H1 (cell line): ENCODE measurements around the gene PDE6B. TPM values are rescaled to one million over a fixed set of nuclear protein-coding genes. Genes with fewer than 3 reads are reported as not detected.

ENCODE experiments used
- CTCF ChIA-PET: fragments of 300-600 bp; sonication (Branson Sonifier 250); formaldehyde crosslinking; loops from one replicate; lab custom pipeline; 2021; ENCODE audit not compliant: partially characterized antibody; lab: Charles Lee
- POLR2A ChIA-PET: fragments of 300-600 bp; sonication (Branson Sonifier 250); formaldehyde crosslinking; loops from one replicate; lab custom pipeline; 2021; ENCODE audit warnings: inconsistent platforms; ENCODE audit not compliant: partially characterized antibody; lab: Charles Lee
- DNase-seq, 2 experiments: peaks; one replicate each; pipeline versions ENCODE4 v3.0.0 to v3.0.0-alpha.2; 2010 to 2022; ENCODE audit warnings: low spot score in 2 of 2, low read depth in 1 of 2, mixed read lengths in 1 of 2
- FAIRE-seq: peaks from 2 replicates; lab custom pipeline; 2011; peaks lifted over from hg19 to GRCh38; lab: Jason Lieb, UNC
- H2AFZ ChIP-seq: 2 replicates; pipeline ENCODE4 v1.8.1; 2012; ENCODE audit warnings: low read length, inconsistent platforms
- H2AK5ac ChIP-seq: 2 replicates; pipeline ENCODE4 v1.6.1; 2013; ENCODE audit warnings: low read depth, low read length
- H2BK120ac ChIP-seq: replicated peaks from 2 replicates; pipeline ENCODE3; 2013; ENCODE audit warnings: low read depth, low read length, inconsistent platforms
- H2BK12ac ChIP-seq: 2 replicates; pipeline ENCODE4 v1.6.1; 2013; ENCODE audit warnings: low read depth, low read length
- H2BK15ac ChIP-seq: 2 replicates; pipeline ENCODE4 v1.6.1; 2013; ENCODE audit warnings: low read length
- H2BK20ac ChIP-seq: 2 replicates; pipeline ENCODE4 v1.6.1; 2013; ENCODE audit warnings: low read length
- H2BK5ac ChIP-seq: 2 replicates; pipeline ENCODE4 v1.6.1; 2013; ENCODE audit warnings: low read depth, low read length
- H3K14ac ChIP-seq: 2 replicates; pipeline ENCODE4 v1.6.1; 2013; ENCODE audit warnings: inconsistent platforms; ENCODE audit not compliant: insufficient read length
- H3K18ac ChIP-seq: 2 replicates; pipeline ENCODE4 v1.6.1; 2013; ENCODE audit warnings: low read length; ENCODE audit errors: extremely low read depth
- H3K23ac ChIP-seq: 2 replicates; pipeline ENCODE4 v1.6.1; 2013; ENCODE audit warnings: inconsistent platforms; ENCODE audit not compliant: insufficient read length
- H3K23me2 ChIP-seq: 2 replicates; pipeline ENCODE4 v1.6.1; 2013; ENCODE audit warnings: low read depth, low read length
- H3K27ac ChIP-seq: 2 replicates; pipeline ENCODE4 v1.6.1; 2011; ENCODE audit warnings: low read depth, low read length, inconsistent platforms
- H3K27me3 ChIP-seq, 4 experiments: replicated peaks in 1 of 4; 1 replicate in 1 of 4; 2 replicates in 3 of 4; pipeline versions ENCODE4 v1.6.1 to v1.8.1; 2011 to 2013; ENCODE audit warnings: low read length in 3 of 4, mild to moderate bottlenecking in 3 of 4, inconsistent platforms in 2 of 4, mixed read lengths in 2 of 4, moderate library complexity in 1 of 4; ENCODE audit not compliant: control insufficient read depth in 3 of 4, insufficient read depth in 3 of 4; ENCODE audit errors: extremely low read depth in 1 of 4
- H3K36me3 ChIP-seq, 4 experiments: 2 replicates each; pipeline versions ENCODE4 v1.6.1 to v1.8.1; 2011 to 2013; ENCODE audit warnings: mild to moderate bottlenecking in 4 of 4, low read length in 3 of 4, moderate library complexity in 2 of 4, control low read depth in 1 of 4, inconsistent platforms in 1 of 4; ENCODE audit not compliant: insufficient read depth in 4 of 4, control insufficient read depth in 2 of 4
- H3K4ac ChIP-seq: replicated peaks from 2 replicates; pipeline ENCODE3; 2013; ENCODE audit warnings: low read length, low read depth, mixed read lengths, inconsistent platforms; ENCODE audit not compliant: insufficient read length
- H3K4me1 ChIP-seq, 4 experiments: replicated peaks in 1 of 4; 1 replicate in 1 of 4; 2 replicates in 3 of 4; pipeline versions ENCODE4 v1.6.1 to v1.8.1; 2011 to 2013; ENCODE audit warnings: low read length in 3 of 4, inconsistent platforms in 2 of 4, mixed read lengths in 1 of 4; ENCODE audit not compliant: insufficient read depth in 4 of 4, control insufficient read depth in 3 of 4
- H3K4me2 ChIP-seq, 2 experiments: 2 replicates each; pipeline versions ENCODE4 v1.6.1 to v1.8.1; 2011 to 2013; ENCODE audit warnings: low read depth in 2 of 2, low read length in 2 of 2, control low read depth in 1 of 2, inconsistent platforms in 1 of 2, mild to moderate bottlenecking in 1 of 2; ENCODE audit not compliant: insufficient read depth in 1 of 2
- H3K4me3 ChIP-seq, 4 experiments: fragments of 200-600, 300-600 bp in 1 of 4; sonication (generic), shearing (Covaris generic), sonication (Bioruptor Twin) in 1 of 4; 2 replicates each; pipeline versions ENCODE4 v1.5.1 to v1.8.1; 2011 to 2016; ENCODE audit warnings: low read length in 4 of 4, low read depth in 3 of 4, control low read depth in 2 of 4, inconsistent platforms in 2 of 4, mild to moderate bottlenecking in 2 of 4, mixed read lengths in 1 of 4, moderate library complexity in 1 of 4; ENCODE audit not compliant: insufficient read depth in 2 of 4; ENCODE audit errors: extremely low read depth in 1 of 4
- H3K56ac ChIP-seq: replicated peaks from 2 replicates; pipeline ENCODE3; 2013; ENCODE audit warnings: low read depth, mild to moderate bottlenecking, mixed read lengths, low read length, inconsistent platforms; ENCODE audit not compliant: insufficient read length
- H3K79me1 ChIP-seq: 2 replicates; pipeline ENCODE4 v1.6.1; 2013; ENCODE audit warnings: low read depth, low read length, control low read depth
- H3K79me2 ChIP-seq, 2 experiments: 2 replicates each; pipeline versions ENCODE4 v1.6.1 to v1.8.1; 2012 to 2013; ENCODE audit warnings: low read length in 2 of 2, mild to moderate bottlenecking in 2 of 2, inconsistent platforms in 1 of 2; ENCODE audit not compliant: insufficient read depth in 2 of 2, control insufficient read depth in 1 of 2
- H3K9ac ChIP-seq, 4 experiments: replicated peaks in 1 of 4; 1 replicate in 1 of 4; 2 replicates in 3 of 4; pipeline versions ENCODE4 v1.6.1 to v1.8.1; 2011 to 2013; ENCODE audit warnings: low read depth in 3 of 4, low read length in 3 of 4, control low read depth in 2 of 4, mild to moderate bottlenecking in 2 of 4, moderate library complexity in 2 of 4, inconsistent platforms in 1 of 4; ENCODE audit errors: extremely low read depth in 1 of 4
- H3K9me3 ChIP-seq, 2 experiments: 2 replicates each; pipeline versions ENCODE4 v1.6.1 to v1.8.1; 2012 to 2013; ENCODE audit warnings: mild to moderate bottlenecking in 2 of 2, moderate library complexity in 2 of 2, control low read depth in 1 of 2, inconsistent platforms in 1 of 2, low read depth in 1 of 2, low read length in 1 of 2, mixed read lengths in 1 of 2; ENCODE audit not compliant: insufficient read depth in 2 of 2
- H4K20me1 ChIP-seq, 2 experiments: replicated peaks in 1 of 2; 2 replicates each; pipeline versions ENCODE3 to v1.8.1; 2011 to 2013; ENCODE audit warnings: inconsistent platforms in 2 of 2, low read length in 2 of 2, mild to moderate bottlenecking in 1 of 2; ENCODE audit not compliant: insufficient read depth in 2 of 2, control insufficient read depth in 1 of 2
- H4K5ac ChIP-seq: 2 replicates; pipeline ENCODE4 v1.6.1; 2013; ENCODE audit warnings: low read length, low read depth, mixed read lengths, inconsistent platforms; ENCODE audit not compliant: insufficient read length
- H4K8ac ChIP-seq: 2 replicates; pipeline ENCODE4 v1.8.0; 2013; ENCODE audit warnings: mild to moderate bottlenecking, moderate library complexity, low read length, inconsistent platforms; ENCODE audit not compliant: insufficient read depth; ENCODE audit errors: extremely low read depth
- H4K91ac ChIP-seq: replicated peaks from 2 replicates; pipeline ENCODE3; 2013; ENCODE audit warnings: low read length, mixed read lengths, inconsistent platforms; ENCODE audit not compliant: insufficient read length
- ATF3 ChIP-seq: IDR thresholded peaks from 2 replicates; pipeline ENCODE4 v1.6.1; 2011; ENCODE audit warnings: low read depth, mild to moderate bottlenecking, low read length; ENCODE audit not compliant: insufficient read depth
- POU5F1 ChIP-seq: IDR thresholded peaks from 2 replicates; pipeline ENCODE4 v1.6.1; 2011; ENCODE audit warnings: low read depth, mild to moderate bottlenecking, low read length, moderate library complexity
- RNF2 ChIP-seq: fragments of 200-900, 300-1000 bp; sonication (generic); IDR thresholded peaks from 2 replicates; pipeline ENCODE4 v1.7.1; 2016; ENCODE audit warnings: borderline replicate concordance, low read depth, mild to moderate bottlenecking, antibody characterized with exemption, low read length; ENCODE audit not compliant: poor library complexity, severe bottlenecking; ENCODE audit errors: missing control alignments
- SP2 ChIP-seq: IDR thresholded peaks from 2 replicates; pipeline ENCODE4 v1.6.1; 2012; ENCODE audit warnings: mild to moderate bottlenecking, low read length, inconsistent platforms
- WGBS, 2 experiments: shearing (Covaris generic) in 1 of 2; methylation state at CpG; one replicate each; pipeline versions ENCODE4 v1.1.6 to v1.1.7; 2013 to 2015; ENCODE audit warnings: low lambda C conversion rate in 2 of 2, mixed read lengths in 2 of 2, inconsistent platforms in 1 of 2, low coverage in 1 of 2, missing lambda C conversion rate in 1 of 2; ENCODE audit not compliant: insufficient replicate concordance in 2 of 2, insufficient coverage in 1 of 2, insufficient read length in 1 of 2; ENCODE audit errors: extremely low coverage in 1 of 2, missing lambda C conversion rate in 1 of 2; 5-methylcytosine and 5-hydroxymethylcytosine counted together
- polyA plus RNA-seq, 7 experiments: library from polyadenylated mRNA; depleted of rRNA in 3 of 7; stranded (reverse) in 5 of 7; unstranded in 2 of 7; fragments of >200 nt in 5 of 7; fragments of 200-250 nt in 2 of 7; gene quantifications; 1 replicate in 5 of 7; 2 replicates in 1 of 7; 4 replicates in 1 of 7; pipeline versions ENCODE4 v1.2.1 to v1.2.3, GENCODE V29; 2011 to 2013; ENCODE audit warnings: missing spikeins in 2 of 7, mixed read lengths in 2 of 7
- total RNA-seq: library from RNA; stranded (reverse); fragmentation: NEBNext Ultra II Directional; extraction: Animal tissue kit (Norgen Biotek cat#: 25700); gene quantifications from 2 replicates; pipeline ENCODE4 v1.2.1, GENCODE V29; 2021

PDE6B gene
- total and polyA plus RNA-seq, 2 of the 8 experiments (the other 6 are each of a cell fraction or from before 2014, with no cell fraction given) = 4.1 to 8.4 TPM

DNA sequence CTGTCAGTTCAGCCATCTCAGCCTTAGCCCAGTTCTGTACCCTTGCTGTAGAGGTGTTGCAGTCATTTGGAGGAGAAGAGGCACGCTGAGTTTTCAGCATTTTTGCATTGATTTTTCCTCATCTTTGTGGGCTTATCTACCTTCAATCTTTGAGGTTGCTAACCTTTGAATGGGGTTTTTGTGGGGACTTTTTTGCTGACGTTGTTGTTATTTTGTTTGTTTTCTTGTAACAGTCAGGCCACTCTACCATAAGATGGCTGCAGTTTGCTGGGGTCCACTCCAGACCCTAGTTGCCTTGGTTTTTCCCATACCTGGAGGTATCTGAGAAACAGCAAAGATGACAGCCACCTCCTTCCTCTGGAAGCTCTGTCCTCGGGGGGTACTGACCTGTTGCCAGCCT, 26.4 kb upstream of the PDE6B start:
- Histone ChIP-seq H3K27ac (no peak overlapping the region), H2BK20ac (no peak overlapping the region), H2BK120ac (no peak overlapping the region), H2BK5ac (no peak overlapping the region), H3K9ac (no peak overlapping the region), H3K14ac (no peak overlapping the region), H3K4ac (no peak overlapping the region), H4K8ac (no peak overlapping the region), H2AK5ac (no peak overlapping the region), H4K5ac (no peak overlapping the region), H3K36me3 (no peaks in the 10 kb centered on the region), H3K56ac (no peak overlapping the region), H2BK12ac (no peak overlapping the region), H3K79me1 (no peaks in the 10 kb centered on the region), H3K18ac (no peak overlapping the region), H3K4me1 (no peaks in the 10 kb centered on the region; a peak in 1 of 7 replicates), H3K9me3 (no peaks in the 10 kb centered on the region), H3K23me2 (no peaks in the 10 kb centered on the region), H4K91ac (no peak overlapping the region), H3K27me3 (no peaks in the 10 kb centered on the region), H3K4me2 (no peak overlapping the region), H3K23ac (no peak overlapping the region), H3K79me2 (no peaks in the 10 kb centered on the region), H3K4me3 (no peak overlapping the region), H2BK15ac (no peak overlapping the region), H4K20me1 (no peaks in the 10 kb centered on the region), H2AFZ (no peak overlapping the region)
- POLR2A ChIA-PET = interaction anchor here (2.5 kb wide), 1 partner anchor 76 kb away, joined by 8 read pairs; the partner anchor contains the start of genes ATP5ME and MYL5
- FAIRE-seq (no peak), DNase-seq (no peak)
- CTCF ChIA-PET = interaction anchor here (0.7 to 2.9 kb wide), 3 partner anchors 11 to 85 kb away, joined by 3 to 7 read pairs (median 3); no protein-coding TSS in a partner anchor
- WGBS, 2 experiments = 95% methylated on average over 3 of the region's 3 CpGs; no CpG with 5 or more reads in 1 of the 2 experiments
- TF ChIP-seq RNF2 = no peak
- TF ChIP-seq ATF3 = no peak
- no peak for TF ChIP-seq POU5F1
- no peak for TF ChIP-seq SP2
